Fibroblast of peridontal ligament (primary cell): Measurements from ENCODE around the gene AGTPBP1.
"Not testable (repeated sequence)": the region's sequence is repeated elsewhere in the genome, so short reads cannot be mapped to it uniquely, and the experiment has no call there.

ENCODE experiments used
- DNase-seq: peaks from one replicate; pipeline ENCODE4 v3.0.0-alpha.2; 2010; ENCODE audit errors: extremely low read depth

Gene AGTPBP1, protein sequence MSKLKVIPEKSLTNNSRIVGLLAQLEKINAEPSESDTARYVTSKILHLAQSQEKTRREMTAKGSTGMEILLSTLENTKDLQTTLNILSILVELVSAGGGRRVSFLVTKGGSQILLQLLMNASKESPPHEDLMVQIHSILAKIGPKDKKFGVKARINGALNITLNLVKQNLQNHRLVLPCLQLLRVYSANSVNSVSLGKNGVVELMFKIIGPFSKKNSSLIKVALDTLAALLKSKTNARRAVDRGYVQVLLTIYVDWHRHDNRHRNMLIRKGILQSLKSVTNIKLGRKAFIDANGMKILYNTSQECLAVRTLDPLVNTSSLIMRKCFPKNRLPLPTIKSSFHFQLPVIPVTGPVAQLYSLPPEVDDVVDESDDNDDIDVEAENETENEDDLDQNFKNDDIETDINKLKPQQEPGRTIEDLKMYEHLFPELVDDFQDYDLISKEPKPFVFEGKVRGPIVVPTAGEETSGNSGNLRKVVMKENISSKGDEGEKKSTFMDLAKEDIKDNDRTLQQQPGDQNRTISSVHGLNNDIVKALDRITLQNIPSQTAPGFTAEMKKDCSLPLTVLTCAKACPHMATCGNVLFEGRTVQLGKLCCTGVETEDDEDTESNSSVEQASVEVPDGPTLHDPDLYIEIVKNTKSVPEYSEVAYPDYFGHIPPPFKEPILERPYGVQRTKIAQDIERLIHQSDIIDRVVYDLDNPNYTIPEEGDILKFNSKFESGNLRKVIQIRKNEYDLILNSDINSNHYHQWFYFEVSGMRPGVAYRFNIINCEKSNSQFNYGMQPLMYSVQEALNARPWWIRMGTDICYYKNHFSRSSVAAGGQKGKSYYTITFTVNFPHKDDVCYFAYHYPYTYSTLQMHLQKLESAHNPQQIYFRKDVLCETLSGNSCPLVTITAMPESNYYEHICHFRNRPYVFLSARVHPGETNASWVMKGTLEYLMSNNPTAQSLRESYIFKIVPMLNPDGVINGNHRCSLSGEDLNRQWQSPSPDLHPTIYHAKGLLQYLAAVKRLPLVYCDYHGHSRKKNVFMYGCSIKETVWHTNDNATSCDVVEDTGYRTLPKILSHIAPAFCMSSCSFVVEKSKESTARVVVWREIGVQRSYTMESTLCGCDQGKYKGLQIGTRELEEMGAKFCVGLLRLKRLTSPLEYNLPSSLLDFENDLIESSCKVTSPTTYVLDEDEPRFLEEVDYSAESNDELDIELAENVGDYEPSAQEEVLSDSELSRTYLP

DNA sequence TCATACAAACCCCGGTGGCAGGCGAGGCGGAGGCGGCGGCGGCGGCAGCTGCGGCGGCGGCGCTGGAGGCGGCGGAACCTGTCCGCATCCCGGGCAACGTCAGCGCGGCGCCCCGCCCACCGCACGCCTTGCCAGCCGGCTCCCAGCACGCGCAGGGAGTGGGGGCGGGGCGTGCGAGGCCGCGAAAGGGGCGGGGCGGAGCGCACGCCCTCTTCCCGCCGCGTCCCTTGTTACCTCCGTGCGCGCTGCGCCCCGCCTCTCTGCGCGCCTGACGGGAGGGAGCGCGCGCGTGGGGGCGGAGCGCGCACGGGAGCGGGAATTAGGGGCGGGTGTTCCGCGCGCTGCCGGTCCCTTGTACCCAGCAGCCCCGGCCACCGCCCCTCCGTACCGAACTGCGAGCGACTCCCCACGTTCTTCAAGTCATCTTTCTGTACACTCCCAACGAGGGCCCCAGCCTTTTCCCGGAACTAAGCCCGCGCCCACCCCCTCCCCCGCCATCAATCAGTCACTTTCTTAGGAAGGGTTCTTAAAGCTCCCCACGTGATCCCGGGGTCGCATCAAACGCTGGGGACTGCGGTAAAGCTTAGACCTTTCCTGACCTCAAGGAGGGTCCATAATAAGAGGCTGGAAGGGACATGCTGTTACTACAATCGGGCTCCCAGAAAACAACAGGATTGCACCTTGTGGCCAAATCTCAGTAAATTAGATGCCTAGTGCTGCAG is at the start of gene AGTPBP1:
TSS of gene AGTPBP1 (minus strand) at position 80 of the 722 bp plus-strand sequence. CDS start 29,421 bp downstream, outside the sequence.
- DNase-seq: peak; percentile 79

DNA sequence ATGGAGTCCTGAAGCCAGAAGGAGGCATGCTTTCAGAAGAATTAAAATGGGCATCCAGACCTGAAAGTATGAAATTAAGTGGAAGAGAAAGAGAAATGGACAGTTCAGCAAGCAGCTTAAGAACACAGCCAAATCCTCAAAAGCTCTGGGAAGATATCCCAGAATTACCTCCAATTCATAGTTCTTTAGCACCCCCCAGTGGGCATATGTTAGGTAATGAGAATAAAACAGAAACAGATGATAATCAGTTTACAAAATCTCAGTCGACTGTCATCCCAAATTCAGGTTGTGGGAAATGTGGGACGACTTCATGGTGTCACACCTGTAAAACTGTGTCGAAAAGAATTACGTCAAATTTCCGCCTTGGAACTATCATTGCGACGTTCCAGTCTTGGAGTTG is 44.4 kb upstream of the AGTPBP1 start:
- not testable (repeated sequence) for DNase-seq

DNA sequence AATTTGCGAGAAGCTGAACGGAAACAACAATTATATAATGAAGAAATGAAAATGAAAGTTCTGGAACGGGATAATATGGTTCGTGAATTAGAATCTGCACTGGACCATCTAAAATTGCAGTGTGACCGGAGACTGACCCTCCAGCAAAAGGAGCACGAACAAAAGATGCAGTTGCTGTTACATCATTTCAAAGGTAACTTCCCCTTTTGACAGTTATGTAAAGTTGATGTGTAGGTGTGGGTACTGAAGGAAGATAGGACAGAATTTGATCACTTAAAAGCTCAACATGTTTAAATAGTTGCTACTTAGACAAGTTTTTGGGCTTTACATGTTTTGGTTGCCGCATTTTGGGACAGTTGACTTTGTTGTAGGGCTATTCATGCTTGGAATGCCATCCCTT is 32.1 kb upstream of the AGTPBP1 start:
- DNase-seq: not testable (repeated sequence)

DNA sequence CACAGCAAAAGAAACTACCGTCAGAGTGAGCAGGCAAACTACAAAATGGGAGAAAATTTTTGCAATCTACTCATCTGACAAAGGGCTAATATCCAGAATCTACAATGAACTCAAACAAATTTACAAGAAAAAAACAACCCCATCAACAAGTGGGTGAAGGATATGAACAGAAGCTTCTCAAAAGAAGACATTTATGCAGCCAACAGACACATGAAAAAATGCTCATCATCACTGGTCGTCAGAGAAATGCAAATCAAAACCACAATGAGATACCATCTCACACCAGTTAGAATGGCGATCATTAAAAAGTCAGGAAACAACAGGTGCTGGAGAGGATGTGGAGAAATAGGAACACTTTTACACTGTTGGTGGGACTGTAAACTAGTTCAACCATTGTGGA is 20.0 kb upstream of the AGTPBP1 start:
- not testable (repeated sequence) for DNase-seq

DNA sequence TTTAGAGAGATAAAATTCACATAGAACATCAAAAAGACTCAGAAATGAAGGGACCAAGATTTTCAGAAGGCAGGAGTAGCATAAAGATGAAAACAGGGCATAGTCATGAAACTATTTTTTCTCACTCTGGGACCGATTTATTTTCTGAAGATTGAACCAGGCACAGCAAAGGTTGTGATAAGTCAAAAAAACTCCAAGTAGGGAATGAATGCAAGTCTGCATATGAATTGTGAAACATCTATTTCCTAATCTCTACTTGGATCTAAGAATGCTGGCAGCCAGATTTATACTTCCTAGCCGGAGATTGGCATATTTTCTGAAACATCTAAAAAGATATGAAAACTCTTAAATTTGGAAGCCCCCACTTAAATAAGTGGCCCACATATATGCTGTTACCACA is 16.0 kb upstream of the AGTPBP1 start:
- not testable (repeated sequence) for DNase-seq

DNA sequence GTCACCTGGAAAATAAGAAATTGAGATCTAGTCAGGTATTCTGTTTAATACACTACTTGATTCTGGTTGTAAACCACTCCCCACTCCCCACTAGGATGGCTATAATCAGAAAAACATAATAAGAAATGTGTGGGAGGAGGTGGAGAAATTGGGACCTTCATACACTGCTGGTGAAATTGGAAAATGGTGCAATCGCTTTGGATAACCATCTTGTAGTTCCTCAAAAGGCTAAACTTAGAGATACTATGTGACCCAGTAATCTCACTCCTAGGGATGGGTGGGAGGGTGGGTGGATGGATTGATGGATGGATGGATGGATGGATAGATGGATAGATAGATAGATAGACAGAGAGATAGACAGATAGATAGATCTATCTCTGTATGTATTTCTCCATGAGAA is 14.5 kb upstream of the AGTPBP1 start:
- DNase-seq: not testable (repeated sequence)

DNA sequence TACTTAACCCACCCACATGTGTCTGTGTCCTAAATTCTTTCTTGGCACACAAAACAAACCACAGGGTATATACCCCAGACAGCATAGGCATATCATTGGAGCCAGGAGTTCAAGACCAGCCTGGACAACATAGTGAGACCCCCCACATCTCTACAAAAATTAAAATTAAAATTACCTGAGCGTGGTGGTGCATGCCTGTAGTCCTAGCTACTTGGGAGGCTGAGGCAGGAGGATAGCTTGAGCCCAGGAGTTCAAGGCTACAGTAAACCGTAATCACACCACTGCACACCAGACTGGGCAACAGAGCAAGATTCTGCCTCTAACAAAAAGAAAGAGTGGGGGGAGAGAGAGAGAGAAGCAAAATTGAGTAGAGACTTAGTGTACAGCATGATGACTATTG is 4.6 kb upstream of the AGTPBP1 start:
- no peak for DNase-seq

DNA sequence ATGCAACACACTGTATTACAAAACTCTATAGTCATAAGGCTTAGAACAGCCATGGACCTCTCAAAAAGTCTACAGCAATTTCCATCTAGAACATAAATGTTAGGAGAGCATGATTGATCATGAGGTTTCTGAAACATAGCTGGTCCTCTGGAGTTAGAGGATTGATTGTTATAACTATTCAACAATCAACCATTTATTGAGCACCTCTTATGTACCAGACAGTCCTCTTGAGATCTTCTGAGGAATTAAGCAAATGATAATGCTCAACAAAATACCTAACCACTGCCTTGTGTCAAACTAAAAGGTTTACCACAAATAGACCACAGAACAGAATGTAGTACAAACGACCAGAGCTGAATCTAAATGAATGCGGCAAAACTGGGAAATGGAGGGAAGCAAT is 3.4 kb upstream of the AGTPBP1 start:
- DNase-seq: no peak

DNA sequence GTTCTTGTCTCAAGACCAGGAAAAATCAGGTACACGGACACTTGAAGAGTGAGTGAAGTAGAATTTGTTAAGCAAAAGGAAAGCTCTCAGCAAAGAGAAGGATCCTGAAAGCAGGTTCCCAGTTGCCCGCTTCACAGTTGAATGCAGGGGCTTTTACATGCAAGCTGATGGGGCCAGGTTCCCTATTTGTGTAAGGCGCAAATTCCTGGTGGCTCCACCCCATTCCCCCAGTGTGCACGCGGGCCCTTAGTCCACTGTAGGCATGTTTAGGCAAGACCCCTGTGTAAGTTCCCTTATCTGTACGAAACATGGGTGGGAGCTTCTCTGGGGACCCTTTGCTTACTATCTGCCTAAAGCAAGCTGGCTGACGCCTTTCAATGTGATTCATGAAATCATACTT is 2.7 kb upstream of the AGTPBP1 start:
- DNase-seq: no peak

DNA sequence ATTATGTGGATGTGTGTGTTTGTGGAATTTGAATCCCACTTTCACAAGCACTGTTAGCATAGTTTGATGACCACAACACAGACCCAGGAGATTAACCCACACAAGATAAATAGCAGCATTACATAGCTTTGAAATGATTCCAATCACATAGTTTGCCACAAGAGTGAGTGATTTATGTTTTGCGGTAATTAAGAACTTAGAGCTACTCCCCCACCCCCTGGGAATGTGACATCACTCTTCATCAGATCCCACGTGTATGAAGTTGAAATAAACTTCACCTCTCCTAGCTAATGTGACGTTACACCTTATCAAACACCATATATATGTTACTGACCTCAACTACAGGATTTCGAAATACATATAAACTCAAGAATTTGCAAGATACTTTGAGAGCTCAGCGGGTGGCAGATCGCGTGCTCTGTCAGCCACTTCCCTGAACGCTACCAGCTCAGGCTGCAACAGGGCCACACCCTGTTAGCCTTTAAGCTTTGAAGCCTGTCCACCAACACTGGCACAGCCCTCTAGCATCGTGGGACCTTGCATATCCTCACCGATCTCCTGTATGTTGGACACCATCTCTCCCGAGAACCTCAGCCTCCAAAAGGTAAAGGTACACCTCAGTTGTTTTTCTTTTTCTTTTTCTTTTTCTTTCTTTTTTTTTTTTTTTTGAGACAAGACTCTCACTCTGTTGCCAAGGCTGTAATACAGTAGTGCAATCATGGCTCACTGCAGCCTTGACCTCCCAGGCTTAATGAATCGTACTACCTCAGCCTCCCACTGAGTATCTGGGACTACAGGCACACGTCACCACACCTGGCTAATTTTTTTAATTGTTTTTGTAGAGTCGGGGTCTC is 1.7 kb upstream of the AGTPBP1 start:
- peak; percentile 71 for DNase-seq

DNA sequence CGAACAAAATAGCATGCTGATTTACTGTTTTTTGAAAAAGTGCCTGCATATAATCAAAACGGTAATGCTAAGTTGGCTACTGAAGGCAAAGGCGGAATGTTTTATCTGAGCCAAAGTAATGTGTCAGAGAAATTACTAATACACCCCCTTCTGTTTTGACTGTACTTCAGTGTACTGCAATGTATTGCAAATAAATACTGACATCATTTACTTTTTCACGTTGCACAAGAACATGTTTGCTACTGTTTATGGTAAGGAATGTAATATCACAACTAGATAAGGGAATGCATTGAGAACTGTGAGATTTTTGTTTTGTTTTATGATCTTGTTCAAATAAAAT is 813 bp upstream of the AGTPBP1 start:
- DNase-seq: peak; percentile 59

DNA sequence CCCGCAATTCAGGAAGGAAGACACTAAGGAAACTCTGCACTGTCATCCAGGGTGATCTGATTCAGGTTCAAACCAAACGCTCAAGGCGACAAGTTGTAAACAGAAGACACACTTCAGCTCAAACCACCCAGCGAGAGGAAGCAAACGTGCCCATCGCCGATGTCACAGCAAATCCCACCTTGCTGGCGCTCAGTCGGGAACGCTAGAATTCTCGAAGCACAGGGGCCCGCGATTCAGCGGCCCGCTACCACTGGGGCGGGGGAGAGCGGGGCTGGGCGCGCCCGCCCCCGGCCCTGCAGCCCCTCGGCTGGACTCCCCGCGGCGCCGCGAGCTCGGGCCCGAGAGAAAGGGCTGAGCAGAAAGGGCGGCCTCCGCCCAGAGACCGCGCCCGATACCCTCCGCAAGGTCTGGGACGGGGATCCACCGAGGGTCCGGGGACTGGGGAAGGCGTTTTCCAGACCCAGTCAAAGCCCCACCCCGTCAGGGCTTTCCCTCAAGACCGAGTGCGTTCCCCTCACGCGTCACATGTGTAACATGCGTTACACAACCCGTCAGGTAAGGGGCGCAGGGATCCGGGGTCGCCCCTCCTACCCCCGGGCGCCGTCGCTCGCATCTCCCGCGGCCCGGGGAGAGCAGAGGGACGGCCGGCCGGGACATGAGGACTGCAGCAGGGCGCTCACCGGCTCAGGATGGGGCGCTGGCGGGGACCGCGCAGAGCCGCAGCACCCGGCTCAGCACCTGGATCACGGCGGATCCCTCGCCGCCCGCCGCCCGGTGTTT is 469 bp downstream of the AGTPBP1 start:
- no peak for DNase-seq

DNA sequence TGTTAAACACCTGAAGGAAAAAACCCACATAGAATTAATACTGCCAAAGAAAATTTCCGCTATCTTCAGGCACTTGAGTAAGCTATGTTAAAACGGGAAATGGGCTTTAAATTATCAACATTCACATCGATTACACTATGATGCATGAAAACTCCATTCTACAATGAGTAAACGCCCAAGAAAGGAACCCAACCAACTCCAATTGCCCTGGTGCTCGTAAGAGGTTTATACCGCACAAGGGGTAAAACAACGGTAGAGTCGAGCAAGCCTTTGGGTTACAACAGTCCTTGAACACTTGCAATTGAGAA is 1.0 kb downstream of the AGTPBP1 start:
- DNase-seq: peak; percentile 35

DNA sequence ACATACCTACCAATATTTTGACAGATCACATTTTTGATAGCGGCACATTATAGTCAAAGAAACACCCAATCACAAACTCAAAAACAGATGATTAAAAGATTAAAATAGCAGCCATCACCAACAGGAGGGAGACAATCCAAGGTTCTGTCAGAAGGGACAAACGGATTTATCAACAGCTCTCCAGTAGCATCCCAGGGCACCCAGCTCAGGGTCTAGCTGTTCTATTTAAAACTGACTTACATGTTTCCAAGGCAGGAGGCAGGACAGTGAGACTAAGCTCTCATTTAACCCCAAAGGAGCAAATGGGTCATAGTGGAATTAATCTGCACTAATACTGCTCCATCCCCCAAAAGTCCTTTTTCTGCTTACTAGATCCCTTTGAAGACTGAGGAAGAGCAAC is 3.2 kb downstream of the AGTPBP1 start:
- no peak for DNase-seq

DNA sequence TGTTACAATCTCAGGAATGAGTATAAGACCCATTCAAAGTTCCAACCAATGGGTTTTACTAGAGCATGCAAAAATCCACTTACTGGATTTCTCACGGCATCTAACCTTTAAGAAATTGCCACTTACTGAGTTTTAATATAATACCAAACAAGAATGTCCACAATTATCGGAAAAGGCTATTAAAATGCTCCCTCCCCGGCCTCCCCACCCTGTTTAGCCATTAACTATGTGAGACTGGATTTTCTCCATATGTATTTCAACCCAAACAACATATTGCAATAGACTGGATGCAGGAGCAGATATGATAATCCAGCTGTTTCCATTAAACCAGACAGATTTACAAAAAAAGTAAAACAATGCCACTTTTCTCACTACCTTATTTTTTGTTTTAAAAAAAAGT is 4.1 kb downstream of the AGTPBP1 start:
- no peak for DNase-seq

DNA sequence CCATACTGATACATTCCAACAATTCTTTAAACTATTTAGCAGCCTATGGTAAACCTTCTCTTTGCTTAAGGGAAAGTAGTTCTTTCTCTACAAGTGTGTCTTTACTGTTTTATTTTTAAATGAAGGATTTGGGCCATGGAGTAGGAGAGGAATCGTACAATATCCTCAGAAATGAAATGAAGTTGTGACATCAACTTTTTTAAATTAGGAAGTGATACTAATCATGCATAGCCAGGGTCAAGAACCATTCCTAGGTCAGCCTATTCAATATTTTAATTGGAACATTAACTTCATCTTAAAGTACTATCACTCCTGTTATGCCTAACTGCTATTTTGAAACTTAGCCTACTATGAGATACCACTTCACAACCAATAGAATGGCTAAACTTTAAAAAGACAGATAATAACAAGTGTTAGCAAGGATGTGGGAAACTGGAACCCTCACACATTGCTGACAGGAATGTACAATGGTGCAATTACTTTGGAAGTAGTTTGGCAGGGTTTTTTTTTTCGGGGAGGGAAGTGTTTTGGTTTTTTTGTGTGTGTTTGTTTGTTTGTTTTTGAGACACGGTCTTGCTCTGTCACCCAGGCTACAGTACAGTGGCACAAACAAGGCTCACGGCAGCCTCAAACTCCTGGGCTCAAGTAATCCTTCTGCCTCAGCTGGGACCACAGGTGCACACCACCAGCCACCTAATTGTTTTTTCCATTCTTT is 10.7 kb downstream of the AGTPBP1 start:
- DNase-seq: no peak

DNA sequence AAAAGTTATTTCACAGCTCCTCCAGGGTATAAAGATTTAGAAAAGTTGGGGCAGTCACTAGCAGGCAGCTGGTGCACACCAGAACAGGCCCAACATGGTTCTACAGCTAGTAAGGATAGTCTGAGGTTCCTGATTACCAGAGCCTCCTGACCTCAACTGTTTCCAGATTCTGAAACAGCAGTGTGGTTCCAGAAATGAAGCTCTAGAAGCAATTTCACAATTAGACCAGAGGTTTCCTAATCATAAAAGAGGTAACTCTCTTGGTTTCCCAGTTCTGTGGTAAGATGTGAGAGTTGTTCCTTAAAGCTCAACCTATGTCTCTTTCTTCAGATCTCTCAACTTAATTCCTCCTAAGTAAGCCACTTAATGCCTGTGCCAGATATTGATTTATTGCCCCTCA is 11.9 kb downstream of the AGTPBP1 start:
- DNase-seq: no peak

DNA sequence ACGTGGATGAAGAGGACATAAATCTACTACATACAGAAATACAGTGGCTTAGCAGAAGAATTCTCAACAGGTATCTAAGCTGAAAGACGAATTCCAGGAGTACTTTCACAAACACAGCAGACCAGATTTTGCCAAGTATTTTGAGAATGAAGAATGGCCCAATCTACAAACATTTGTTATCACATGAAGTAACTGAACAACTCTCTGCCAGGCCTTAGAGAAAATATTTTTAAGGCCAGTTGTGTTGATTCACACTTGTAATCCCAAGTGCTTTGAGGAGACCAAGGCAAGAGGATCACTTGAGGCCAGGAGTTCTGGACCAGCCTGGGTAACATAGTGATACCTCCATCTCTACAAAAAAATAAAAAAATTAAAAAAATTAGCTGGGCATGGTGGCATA is 14.3 kb downstream of the AGTPBP1 start:
- DNase-seq: peak; percentile 4

DNA sequence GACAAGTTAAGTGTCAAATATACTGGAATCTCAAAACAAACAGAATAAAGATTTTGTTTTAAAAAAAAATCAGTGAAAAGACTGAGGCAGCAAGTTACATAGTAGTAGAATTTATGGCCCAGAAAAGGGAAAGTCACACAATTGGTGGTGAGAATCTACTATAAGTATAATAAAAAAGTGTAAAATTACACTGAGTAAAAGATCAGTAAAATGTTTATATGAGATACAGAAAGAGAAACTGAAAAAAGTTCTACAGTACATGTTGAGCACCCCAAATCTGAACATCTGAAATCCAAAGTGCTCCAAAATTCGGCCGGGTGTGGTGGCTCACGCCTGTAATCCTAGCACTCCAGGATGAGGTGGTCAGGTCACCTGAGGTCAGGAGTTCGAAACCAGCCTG is 15.0 kb downstream of the AGTPBP1 start:
- no peak for DNase-seq
